Endothelial cell of umbilical vein (primary cell): ENCODE results near the gene KCNH8. TPM values are rescaled to one million over a fixed set of nuclear protein-coding genes. Genes with fewer than 3 reads are reported as not detected.

Source experiments
- BruUV-seq: library from RNA; stranded (reverse); fragments of 400-500 nt; replicated peaks from 2 replicates; lab custom pipeline; 2021; lab: Mats Ljungman, UMichigan
- CTCF ChIA-PET: fragments of 300-600, 350-600 bp; sonication (Branson Sonifier 250); formaldehyde crosslinking; loops from one replicate; lab custom pipeline; 2021; ENCODE audit warnings: antibody characterized with exemption, inconsistent platforms; lab: Charles Lee
- POLR2A ChIA-PET: fragments of 300-600, 350-600 bp; sonication (Branson Sonifier 250); formaldehyde crosslinking; loops from one replicate; lab custom pipeline; 2021; ENCODE audit warnings: antibody characterized with exemption, inconsistent platforms; lab: Charles Lee
- DNase-seq: peaks from one replicate; pipeline ENCODE4 v3.0.0-alpha.2; 2011; ENCODE audit warnings: low read depth, low spot score
- FAIRE-seq: peaks from 2 replicates; lab custom pipeline; 2011; peaks lifted over from hg19 to GRCh38; lab: Jason Lieb, UNC
- H2AFZ ChIP-seq: 2 replicates; pipeline ENCODE4 v1.6.0; 2012; ENCODE audit warnings: low read depth, low read length, control low read depth, inconsistent platforms
- H3K27ac ChIP-seq: 2 replicates; pipeline ENCODE4 v1.5.1; 2011; ENCODE audit warnings: low read depth, mild to moderate bottlenecking, control low read depth, low read length, moderate library complexity; ENCODE audit not compliant: insufficient read depth
- H3K27me3 ChIP-seq, 2 experiments: 2 replicates each; pipeline versions ENCODE4 v1.6.0 to v1.6.1; 2011; ENCODE audit warnings: low read length in 2 of 2, mixed read lengths in 1 of 2; ENCODE audit not compliant: control insufficient read depth in 2 of 2, insufficient read depth in 2 of 2
- H3K36me3 ChIP-seq, 2 experiments: 2 replicates in 1 of 2; 3 replicates in 1 of 2; pipeline ENCODE4 v1.5.1; 2011; ENCODE audit warnings: low read length in 2 of 2, mild to moderate bottlenecking in 1 of 2, moderate library complexity in 1 of 2; ENCODE audit not compliant: control insufficient read depth in 2 of 2, insufficient read depth in 2 of 2; ENCODE audit errors: extremely low read depth in 1 of 2
- H3K4me1 ChIP-seq: 3 replicates; pipeline ENCODE4 v1.5.1; 2011; ENCODE audit warnings: mild to moderate bottlenecking, low read length; ENCODE audit not compliant: control insufficient read depth, insufficient read depth; ENCODE audit errors: extremely low read depth
- H3K4me2 ChIP-seq: 2 replicates; pipeline ENCODE4 v1.6.1; 2011; ENCODE audit warnings: low read length, control low read depth, mixed read lengths; ENCODE audit not compliant: insufficient read depth
- H3K4me3 ChIP-seq, 3 experiments: fragments of 200-600 bp in 1 of 3; sonication (generic), shearing (Covaris generic) in 1 of 3; replicated peaks in 1 of 3; 2 replicates each; pipeline ENCODE4 v1.5.1; 2011 to 2016; ENCODE audit warnings: control low read depth in 3 of 3, low read length in 3 of 3, mild to moderate bottlenecking in 2 of 3, inconsistent platforms in 1 of 3, low read depth in 1 of 3, moderate library complexity in 1 of 3; ENCODE audit not compliant: insufficient read depth in 1 of 3
- H3K79me2 ChIP-seq: 2 replicates; pipeline ENCODE4 v1.6.0; 2012; ENCODE audit warnings: low read length, inconsistent platforms; ENCODE audit not compliant: control insufficient read depth, insufficient read depth
- H3K9ac ChIP-seq: replicated peaks from 2 replicates; pipeline ENCODE3; 2011; ENCODE audit warnings: low read length, control low read depth; ENCODE audit not compliant: insufficient read depth; ENCODE audit errors: extremely low read depth
- H3K9me1 ChIP-seq: replicated peaks from 3 replicates; pipeline ENCODE4 v1.6.0; 2011; ENCODE audit warnings: mild to moderate bottlenecking, low read length; ENCODE audit not compliant: control insufficient read depth, insufficient read depth; ENCODE audit errors: extremely low read depth
- H3K9me3 ChIP-seq: replicated peaks from 2 replicates; pipeline ENCODE4 v1.5.1; 2012; ENCODE audit warnings: low read length, inconsistent platforms; ENCODE audit not compliant: control insufficient read depth, insufficient read depth
- H4K20me1 ChIP-seq: replicated peaks from 2 replicates; pipeline ENCODE3; 2011; ENCODE audit warnings: mild to moderate bottlenecking, low read length; ENCODE audit not compliant: control insufficient read depth, insufficient read depth; ENCODE audit errors: extremely low read depth
- EZH2 ChIP-seq: IDR thresholded peaks from 2 replicates; pipeline ENCODE4 v1.6.1; 2012; ENCODE audit warnings: borderline replicate concordance, low read depth, mild to moderate bottlenecking, moderate library complexity, low read length, inconsistent platforms; ENCODE audit not compliant: severe bottlenecking
- FOS ChIP-seq: IDR thresholded peaks from 2 replicates; pipeline ENCODE4 v1.6.1; 2011; ENCODE audit warnings: mild to moderate bottlenecking, low read length, moderate library complexity, borderline replicate concordance; ENCODE audit not compliant: insufficient read depth
- GATA2 ChIP-seq: IDR thresholded peaks from 2 replicates; pipeline ENCODE4 v1.7.0; 2011; ENCODE audit warnings: low read depth, mild to moderate bottlenecking, moderate library complexity, mixed read lengths, low read length; ENCODE audit not compliant: insufficient read length, insufficient read depth
- JUN ChIP-seq: IDR thresholded peaks from 2 replicates; pipeline ENCODE4 v1.6.1; 2011; ENCODE audit warnings: borderline replicate concordance, low read depth; ENCODE audit not compliant: insufficient read length, insufficient read depth
- POLR2A ChIP-seq: IDR thresholded peaks from 2 replicates; pipeline ENCODE4 v1.6.1; 2012; ENCODE audit warnings: low read depth, mild to moderate bottlenecking, control low read depth, low read length
- POLR2AphosphoS5 ChIP-seq: IDR thresholded peaks from 2 replicates; pipeline ENCODE4 v1.6.1; 2012; ENCODE audit warnings: low read depth, mild to moderate bottlenecking, control low read depth, low read length, moderate library complexity; ENCODE audit not compliant: insufficient read depth
- dilution Hi-C: fragments of 300-500 bp; cut with MboI; formaldehyde crosslinking; loops from one replicate; pipeline ENCODE4 v1.15.0; 2019; ENCODE audit warnings: low sequenced_read_pairs; ENCODE audit not compliant: extremely low pct_ligation_motif_present
- intact Hi-C: fragments of 100-400 bp; cut with micrococcal nuclease; formaldehyde crosslinking; loops from one replicate; pipeline ENCODE4 v1.10.0; 2022
- polyA plus RNA-seq, 4 experiments: library from polyadenylated mRNA; depleted of rRNA in 3 of 4; stranded (reverse) in 3 of 4; unstranded in 1 of 4; fragments of >200 nt; gene quantifications; 2 replicates each; pipeline versions ENCODE4 v1.2.1 to v1.2.3, GENCODE V29; 2011 to 2012; ENCODE audit warnings: missing spikeins in 1 of 4
- total RNA-seq: library from RNA; stranded (reverse); gene quantifications from 2 replicates; pipeline ENCODE4 v1.2.3, GENCODE V29; 2021
- TF ChIP-seq, protein P1 (sequence below), 2 donors: IDR thresholded peaks; 1 replicate in 1 of 2; 2 replicates in 1 of 2; pipeline ENCODE4 v1.5.1; 2011; ENCODE audit warnings: low read length in 2 of 2, mild to moderate bottlenecking in 2 of 2, moderate library complexity in 2 of 2, control low read depth in 1 of 2, inconsistent platforms in 1 of 2, low read depth in 1 of 2; ENCODE audit not compliant: insufficient read depth in 1 of 2; ENCODE audit errors: extremely low read depth in 1 of 2
- TF ChIP-seq, protein P2 (sequence below): IDR thresholded peaks from 2 replicates; pipeline ENCODE4 v1.6.1; 2011; ENCODE audit not compliant: insufficient read depth, insufficient read length

KCNH8 gene
- total and polyA plus RNA-seq, 2 donors (not counting 3 experiments of a cell fraction or from before 2014, with no cell fraction given), result not detected

GRCh38 chr3:19159966-19160635, 11.8 kb downstream of the KCNH8 start:
- Histone ChIP-seq H3K4me1 (no peaks in the 10 kb centered on the region), H3K9me1 (no peaks in the 10 kb centered on the region), H3K79me2 (no peaks in the 10 kb centered on the region), H3K36me3 (no peaks in the 10 kb centered on the region), H2AFZ (no peak overlapping the region), H3K9me3 (peaks cover 2% of the 10 kb centered on the region), H3K27ac (no peak overlapping the region), H3K9ac (no peak overlapping the region), H3K4me3 (no peak overlapping the region), H3K27me3 (no peaks in the 10 kb centered on the region), H3K4me2 (no peak overlapping the region), H4K20me1 (no peaks in the 10 kb centered on the region)
- ChIA-PET CTCF (no interaction called here), POLR2A (no interaction called here)
- no peak for DNase-seq
- TF ChIP-seq POLR2A, result no peak
- TF ChIP-seq FOS, result no peak
- TF ChIP-seq EZH2, result no peak
- TF ChIP-seq POLR2AphosphoS5, result no peak
- TF ChIP-seq, protein P1, sequence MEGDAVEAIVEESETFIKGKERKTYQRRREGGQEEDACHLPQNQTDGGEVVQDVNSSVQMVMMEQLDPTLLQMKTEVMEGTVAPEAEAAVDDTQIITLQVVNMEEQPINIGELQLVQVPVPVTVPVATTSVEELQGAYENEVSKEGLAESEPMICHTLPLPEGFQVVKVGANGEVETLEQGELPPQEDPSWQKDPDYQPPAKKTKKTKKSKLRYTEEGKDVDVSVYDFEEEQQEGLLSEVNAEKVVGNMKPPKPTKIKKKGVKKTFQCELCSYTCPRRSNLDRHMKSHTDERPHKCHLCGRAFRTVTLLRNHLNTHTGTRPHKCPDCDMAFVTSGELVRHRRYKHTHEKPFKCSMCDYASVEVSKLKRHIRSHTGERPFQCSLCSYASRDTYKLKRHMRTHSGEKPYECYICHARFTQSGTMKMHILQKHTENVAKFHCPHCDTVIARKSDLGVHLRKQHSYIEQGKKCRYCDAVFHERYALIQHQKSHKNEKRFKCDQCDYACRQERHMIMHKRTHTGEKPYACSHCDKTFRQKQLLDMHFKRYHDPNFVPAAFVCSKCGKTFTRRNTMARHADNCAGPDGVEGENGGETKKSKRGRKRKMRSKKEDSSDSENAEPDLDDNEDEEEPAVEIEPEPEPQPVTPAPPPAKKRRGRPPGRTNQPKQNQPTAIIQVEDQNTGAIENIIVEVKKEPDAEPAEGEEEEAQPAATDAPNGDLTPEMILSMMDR (IDR thresholded peaks at IDR 0.05; ENCODE audit: extremely low read depth in 1 of 2, insufficient read depth in 1 of 2, low read depth in 1 of 2, low read length in 2 of 2), result no peak
- TF ChIP-seq GATA2, result no peak
- TF ChIP-seq JUN, result no peak
- TF ChIP-seq, protein P2, sequence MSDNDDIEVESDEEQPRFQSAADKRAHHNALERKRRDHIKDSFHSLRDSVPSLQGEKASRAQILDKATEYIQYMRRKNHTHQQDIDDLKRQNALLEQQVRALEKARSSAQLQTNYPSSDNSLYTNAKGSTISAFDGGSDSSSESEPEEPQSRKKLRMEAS, result no peak
- intact Hi-C loops (no loop called here), dilution Hi-C loops (no loop called here)
- BruUV-seq, result no TSS peak
- FAIRE-seq, result no peak
